HG02642 (cell line): ENCODE results near the gene COX6A2.

ENCODE experiments used
- ATAC-seq: cut with Tn5 transposase; IDR thresholded peaks from one replicate; pipeline ENCODE4 v1.9.1; 2021; ENCODE audit warnings: mild to moderate bottlenecking; ENCODE audit not compliant: unreplicated experiment, poor library complexity

Gene COX6A2

DNA sequence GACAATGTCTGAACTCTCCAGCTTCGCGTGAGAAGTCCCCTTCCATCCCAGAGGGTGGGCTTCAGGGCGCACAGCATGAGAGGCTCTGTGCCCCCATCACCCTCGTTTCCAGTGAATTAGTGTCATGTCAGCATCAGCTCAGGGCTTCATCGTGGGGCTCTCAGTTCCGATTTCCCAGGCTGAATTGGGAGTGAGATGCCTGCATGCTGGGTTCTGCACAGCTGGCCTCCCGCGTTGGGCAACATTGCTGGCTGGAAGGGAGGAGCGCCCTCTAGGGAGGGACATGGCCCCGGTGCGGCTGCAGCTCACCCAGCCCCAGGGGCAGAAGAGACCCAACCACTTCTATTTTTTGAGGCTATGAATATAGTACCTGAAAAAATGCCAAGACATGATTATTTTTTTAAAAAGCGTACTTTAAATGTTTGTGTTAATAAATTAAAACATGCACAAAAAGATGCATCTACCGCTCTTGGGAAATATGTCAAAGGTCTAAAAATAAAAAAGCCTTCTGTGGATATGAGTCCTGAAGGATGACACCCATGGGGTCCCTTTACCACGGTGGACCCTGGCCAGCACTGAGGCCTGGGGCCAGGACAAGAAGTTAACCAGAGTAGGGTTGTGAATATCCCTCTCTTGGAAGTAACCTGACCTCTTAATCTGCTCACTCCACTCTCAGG is 45.5 kb downstream of the COX6A2 start:
- no peak for ATAC-seq

DNA sequence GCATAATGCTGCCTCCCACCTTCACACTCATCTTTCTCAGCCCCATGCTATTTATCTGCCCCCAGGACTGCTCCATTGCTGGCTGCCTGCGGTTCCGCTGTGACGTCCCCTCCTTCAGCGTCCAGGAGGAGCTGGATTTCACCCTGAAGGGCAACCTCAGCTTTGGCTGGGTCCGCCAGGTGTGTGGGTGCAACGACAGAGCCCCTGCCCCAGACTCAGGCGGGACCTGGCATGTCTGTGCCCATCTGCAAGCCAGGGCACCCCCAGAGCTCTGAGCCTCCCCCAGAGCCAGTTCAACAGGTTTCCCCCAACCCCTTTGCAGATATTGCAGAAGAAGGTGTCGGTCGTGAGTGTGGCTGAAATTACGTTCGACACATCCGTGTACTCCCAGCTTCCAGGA is 48.0 kb downstream of the COX6A2 start:
- ATAC-seq, result no peak
